Fibroblast of skin of left biceps (primary cell): ENCODE data around the gene TRIM52.

ENCODE experiments used
- DNase-seq, 2 experiments: peaks; one replicate each; pipeline ENCODE4 v3.0.0-alpha.2; 2013; ENCODE audit warnings: low read depth in 2 of 2

The TRIM52 gene

GRCh38 chr5:181233801-181234454, 27.0 kb downstream of the TRIM52 start:
- DNase-seq, result no peak

DNA sequence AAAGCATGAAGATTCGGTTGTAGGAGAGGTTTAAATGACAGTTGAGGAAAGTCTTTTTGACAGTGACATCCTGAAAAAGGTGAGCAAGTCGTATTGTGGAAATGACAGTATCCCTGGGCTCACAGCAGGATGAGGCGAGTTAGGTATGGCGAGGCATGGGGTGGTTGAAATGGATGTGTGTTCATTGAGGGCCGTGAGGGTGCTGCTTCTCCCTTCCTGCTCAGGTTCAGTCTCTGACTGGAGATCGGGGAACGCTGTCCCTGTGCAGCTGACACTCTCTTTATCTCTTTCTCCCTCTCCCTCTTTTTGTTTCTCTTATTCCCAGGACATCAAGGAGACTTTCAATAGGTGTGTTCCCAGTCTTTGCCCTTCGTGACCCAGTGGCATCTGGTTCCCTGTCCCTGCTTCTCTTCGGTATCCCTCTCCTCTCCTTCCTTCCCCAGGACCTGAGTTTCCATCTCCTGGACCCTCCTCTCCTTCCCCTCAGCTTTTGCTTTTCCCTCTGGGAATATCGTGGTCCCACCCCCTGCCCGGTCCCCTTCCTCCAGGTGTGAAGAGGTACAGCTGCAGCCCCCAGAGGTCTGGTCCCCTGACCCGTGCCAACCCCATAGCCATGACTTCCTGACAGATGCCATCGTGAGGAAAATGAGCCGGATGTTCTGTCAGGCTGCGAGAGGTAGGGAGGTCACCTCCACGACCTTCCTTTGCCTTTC, 27.7 kb downstream of the TRIM52 start:
- no peak for DNase-seq

GRCh38 chr5:181232593-181232992, 28.4 kb downstream of the TRIM52 start:
- DNase-seq, result no peak

GRCh38 chr5:181231432-181231831, 29.5 kb downstream of the TRIM52 start:
- no peak for DNase-seq

- no peak for DNase-seq
These were observed 30.4 kb downstream of the TRIM52 start for GRCh38 chr5:181230551-181230950.

DNA sequence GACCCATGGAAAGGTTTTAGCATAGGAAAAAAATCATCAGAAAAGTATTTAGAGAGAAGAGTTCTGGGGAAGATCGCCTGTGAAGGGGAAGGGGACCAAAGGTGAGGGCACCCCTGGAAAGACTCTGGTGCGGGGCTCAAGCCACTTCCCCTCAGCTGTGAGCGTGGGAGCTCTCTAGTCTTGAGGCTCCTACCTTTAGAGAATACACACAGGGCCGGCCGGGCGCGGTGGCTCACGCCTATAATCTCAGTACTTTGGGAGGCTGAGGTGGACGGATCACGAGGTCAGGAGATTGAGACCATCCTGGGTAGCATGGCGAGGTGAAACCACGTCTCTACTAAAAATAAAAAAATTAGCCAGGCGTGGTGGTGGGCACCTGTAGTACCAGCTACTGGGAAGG, 30.9 kb downstream of the TRIM52 start:
- DNase-seq, result no peak

- DNase-seq, result no peak
These were observed 36.3 kb downstream of the TRIM52 start for GRCh38 chr5:181224390-181225229.

DNA sequence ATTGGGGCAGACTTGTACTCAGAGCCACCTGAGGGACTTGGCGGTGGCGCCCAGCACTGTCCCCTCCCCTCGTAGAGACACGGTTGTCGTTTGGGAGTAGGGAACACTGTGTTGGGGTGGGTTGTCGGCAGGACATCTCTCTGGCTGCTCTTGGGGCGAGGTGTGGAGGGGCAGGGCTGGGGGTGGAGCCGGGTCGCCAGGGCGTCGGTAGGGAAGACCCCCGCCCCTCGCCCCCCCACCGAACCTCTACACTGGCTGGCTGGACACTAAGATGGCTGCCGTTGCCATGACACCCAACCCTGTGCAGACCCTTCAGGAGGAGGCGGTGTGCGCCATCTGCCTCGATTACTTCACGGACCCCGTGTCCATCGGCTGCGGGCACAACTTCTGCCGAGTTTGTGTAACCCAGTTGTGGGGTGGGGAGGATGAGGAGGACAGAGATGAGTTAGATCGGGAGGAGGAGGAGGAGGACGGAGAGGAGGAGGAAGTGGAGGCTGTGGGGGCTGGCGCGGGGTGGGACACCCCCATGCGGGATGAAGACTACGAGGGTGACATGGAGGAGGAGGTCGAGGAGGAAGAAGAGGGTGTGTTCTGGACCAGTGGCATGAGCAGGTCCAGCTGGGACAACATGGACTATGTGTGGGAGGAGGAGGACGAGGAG, 37.1 kb downstream of the TRIM52 start:
- no peak for DNase-seq

DNA sequence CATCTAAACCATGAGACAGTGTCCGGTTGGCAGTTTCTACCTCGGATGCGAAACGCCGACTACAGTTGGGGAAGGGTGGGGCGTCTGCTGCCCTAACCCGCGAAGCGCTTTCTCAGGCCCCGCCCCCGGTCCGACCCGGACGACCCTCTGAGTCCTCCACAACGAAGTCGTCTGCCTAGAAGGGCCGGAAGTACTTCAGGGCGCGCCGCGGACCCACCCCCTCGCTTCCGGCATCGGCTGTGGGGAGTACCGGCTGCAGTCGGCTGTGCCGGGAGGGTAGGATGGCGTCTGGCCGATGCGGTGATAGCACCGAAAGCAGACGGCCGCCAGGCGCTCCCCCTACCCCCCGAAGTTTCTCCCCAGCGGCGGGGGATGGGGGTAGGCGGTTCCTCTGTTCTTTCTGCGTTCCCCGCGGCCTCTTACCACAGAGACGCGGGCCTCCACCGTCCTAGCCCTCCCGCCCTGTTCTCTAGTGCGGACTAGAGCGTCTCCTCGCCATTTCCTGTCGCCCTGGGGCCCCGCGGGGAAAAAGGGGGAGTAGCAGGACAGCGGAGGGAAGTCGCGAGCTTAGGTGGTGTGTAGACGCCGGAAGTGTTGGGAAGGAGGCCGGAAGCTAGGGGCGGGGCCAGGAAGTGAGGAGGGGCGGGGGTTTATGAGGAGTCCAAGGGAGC, 37.8 kb downstream of the TRIM52 start, which contains the start of gene TRIM41:
TSS of gene TRIM41 (plus strand) at position 224 of the 671 bp plus-strand sequence. CDS start 719 bp downstream, outside the sequence.
- peak; percentile 97 to 98 for DNase-seq

- DNase-seq, result no peak
These were observed 38.3 kb downstream of the TRIM52 start for GRCh38 chr5:181222630-181223057.

GRCh38 chr5:181221792-181222629, 38.9 kb downstream of the TRIM52 start:
- peak; percentile 94 to 95 for DNase-seq

- DNase-seq, result no peak
These were observed 39.7 kb downstream of the TRIM52 start for GRCh38 chr5:181221105-181221791.

GRCh38 chr5:181220178-181220515, 40.8 kb downstream of the TRIM52 start:
- DNase-seq, result no peak

DNA sequence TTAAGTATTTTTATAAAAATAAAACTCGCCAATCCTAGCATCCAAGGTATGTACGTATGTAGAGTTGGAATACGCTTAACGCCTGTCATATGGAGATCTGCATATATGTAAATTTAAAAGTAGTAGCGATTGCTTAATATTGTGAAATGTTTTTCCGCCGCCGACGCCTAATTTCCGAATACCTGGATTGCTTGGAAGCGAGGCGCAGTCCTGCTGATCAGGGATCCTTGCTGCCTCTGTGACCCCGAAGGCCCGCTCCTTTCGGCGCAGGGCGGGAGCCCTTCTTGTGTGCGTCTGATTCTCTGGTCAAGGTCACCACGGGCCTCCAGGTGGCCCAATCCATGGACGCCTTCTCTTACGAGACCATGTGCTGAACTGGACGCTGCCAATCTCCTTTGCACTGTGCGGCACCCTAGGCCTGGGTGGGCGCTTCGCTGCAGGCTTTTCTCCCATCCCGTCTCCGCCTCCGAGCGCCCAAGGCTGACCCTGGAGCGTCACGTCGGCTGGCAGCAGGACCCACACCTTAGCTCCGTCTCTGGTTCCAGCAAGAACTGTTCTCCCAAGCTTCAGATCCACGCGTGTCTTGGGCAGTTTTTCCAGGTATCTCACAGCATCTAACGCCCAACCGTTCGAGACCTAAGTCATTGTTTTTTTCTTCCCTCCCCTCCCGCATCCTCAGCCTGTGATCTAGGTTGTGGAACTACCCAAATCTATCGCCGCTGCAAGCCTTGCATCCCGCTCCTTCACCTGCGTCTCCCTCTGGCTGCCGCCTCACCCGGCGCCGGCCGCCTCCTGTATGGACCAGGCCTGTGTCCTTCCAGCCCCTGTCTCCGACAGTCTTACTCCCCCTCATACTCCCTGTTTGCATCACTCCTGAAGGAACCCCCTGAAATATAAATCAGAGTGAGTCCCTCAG, 41.4 kb downstream of the TRIM52 start:
- DNase-seq, result no peak

GRCh38 chr5:181218795-181219124, 42.2 kb downstream of the TRIM52 start:
- no peak for DNase-seq

DNA sequence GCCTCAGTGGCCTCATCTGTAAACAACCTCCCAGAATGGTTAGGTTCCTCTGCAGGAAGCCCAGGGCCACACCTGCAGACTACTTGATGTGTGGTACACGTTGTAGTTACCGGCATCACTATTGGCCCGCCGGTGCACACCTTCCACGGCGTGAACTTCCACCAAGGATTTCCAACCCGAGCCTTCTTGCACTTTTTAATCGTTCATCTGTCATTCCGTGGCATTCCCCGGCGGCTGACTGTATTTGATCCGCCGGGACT, 43.2 kb downstream of the TRIM52 start:
- DNase-seq, result no peak

DNA sequence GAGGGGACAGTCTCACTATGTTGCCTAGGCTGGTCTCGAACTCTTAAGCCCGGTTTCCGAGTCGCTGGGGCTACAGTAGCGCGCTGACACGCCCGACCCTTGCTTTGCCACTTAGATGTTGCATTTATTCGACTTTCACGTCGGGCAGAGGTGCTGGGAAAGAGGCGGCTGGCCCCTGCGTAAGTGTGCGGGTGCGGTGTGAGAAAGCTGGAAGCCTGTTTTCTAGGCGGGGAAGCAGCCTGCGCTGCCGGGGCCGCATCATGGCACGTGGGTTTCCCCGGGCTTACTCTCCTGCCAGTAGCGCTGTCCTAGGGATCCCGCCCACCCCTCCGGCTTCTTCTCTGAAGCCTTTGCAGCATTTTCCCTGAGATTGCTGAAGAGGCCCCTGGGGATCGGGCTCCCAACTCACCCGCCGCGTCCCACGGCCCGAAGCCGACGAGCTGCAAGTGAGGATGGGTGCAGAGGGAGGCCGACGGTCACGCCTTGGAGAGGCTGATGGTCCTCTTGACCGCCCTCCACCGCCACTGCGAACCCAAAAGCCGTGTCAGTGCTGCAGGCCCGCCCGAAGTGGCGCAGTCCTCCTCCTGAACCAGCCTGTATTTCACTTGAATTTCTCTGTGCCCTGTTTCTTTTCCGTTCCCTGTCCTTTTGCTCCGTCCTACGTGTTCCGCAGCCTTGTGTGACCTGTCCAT, 43.7 kb downstream of the TRIM52 start:
- no peak for DNase-seq
